ENCODE data around the gene APBA1.
A peak's percentile ranks its signal among the peaks of the same experiment; 100 is the strongest.

APBA1 gene

DNA sequence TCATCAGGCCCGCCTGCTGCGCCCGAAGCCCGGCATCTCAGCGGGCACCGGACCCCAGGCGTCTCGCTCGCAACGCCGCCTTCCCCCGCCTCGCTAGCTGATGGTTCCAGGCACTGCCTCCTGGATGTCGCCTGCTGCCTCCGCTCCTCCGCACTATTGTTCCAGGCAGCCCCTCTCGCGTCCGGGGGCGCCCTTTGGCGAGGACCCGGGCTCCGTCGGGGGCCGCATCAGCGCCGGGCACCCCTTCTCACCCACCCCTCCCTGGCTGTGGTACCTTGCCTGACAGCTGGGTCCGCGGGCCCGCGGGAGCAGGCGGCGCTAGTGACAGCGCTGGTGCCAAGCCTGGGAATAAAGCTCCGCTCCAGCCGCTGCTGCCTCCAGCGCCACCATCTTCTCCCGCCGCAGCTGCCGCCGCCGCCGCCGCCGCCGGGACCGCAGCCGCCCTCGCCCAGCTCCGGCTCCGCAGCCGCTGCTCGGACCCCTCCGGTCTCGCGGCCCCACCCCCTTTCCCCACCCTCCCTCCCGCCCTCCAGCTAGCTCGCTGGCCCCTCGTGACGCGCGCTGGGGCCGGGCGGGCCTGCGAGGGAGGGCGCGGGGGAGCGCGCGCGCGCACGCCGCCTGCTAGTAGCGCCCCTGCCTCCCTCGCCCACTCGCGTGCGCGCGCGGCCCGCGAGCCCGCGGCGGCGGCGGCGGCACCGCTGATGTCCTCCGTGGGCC, at the start of gene APBA1:
Gene APBA1, minus strand, starts transcription at position 493 of the 717 bp plus-strand sequence.
- peak in 1 of 2 donors; percentile 14 for DNase-seq (ENCODE audit: low read depth in 2 of 2)

- no peak for DNase-seq (ENCODE audit: low read depth in 2 of 2)
These were observed 47.8 kb upstream of the APBA1 start for GRCh38 chr9:69719983-69720382.

- DNase-seq (ENCODE audit: low read depth in 2 of 2) = no peak
These were observed 47.2 kb upstream of the APBA1 start for GRCh38 chr9:69719367-69719766.

DNA sequence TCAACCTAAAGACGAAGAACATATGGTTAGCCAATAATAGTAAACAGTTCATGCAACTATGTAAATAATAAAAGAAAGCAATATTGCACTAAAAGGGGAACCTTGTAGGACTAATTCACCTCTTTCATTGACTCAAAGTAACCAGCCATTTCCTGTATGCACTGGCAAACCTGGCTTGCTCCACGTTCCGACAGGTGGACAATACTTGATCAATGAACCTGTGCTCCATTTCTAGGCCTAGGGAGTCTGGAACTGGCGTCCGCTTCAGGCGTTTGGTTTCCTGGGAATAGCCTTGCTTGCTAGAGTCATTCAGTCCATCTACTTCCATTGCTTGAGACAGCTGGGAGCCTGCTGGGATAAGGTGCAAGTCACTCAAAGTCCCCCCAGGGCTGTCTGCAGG, 46.0 kb upstream of the APBA1 start:
- no peak for DNase-seq (ENCODE audit: low read depth in 2 of 2)

- no peak for DNase-seq (ENCODE audit: low read depth in 2 of 2)
These were observed 43.7 kb upstream of the APBA1 start for GRCh38 chr9:69715825-69716224.

DNA sequence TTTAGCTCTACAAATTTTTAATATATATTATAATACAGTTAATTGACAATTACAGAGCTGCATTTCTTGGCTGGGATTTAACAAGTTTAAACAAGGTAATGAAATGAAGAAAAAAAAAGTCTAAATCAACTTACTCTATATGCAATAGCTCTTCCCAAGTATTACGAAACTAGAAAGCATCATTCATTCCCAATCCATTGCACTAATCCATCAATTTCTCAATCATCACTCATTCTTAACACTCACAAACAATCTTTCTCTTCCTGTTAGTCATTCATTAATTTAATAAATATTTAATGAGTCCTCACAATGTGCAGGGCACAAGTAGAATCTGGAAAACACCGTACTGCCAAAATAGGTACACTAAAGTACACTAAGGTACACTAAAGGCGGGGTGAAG, 42.9 kb upstream of the APBA1 start:
- DNase-seq (ENCODE audit: low read depth in 2 of 2) = no peak

DNA sequence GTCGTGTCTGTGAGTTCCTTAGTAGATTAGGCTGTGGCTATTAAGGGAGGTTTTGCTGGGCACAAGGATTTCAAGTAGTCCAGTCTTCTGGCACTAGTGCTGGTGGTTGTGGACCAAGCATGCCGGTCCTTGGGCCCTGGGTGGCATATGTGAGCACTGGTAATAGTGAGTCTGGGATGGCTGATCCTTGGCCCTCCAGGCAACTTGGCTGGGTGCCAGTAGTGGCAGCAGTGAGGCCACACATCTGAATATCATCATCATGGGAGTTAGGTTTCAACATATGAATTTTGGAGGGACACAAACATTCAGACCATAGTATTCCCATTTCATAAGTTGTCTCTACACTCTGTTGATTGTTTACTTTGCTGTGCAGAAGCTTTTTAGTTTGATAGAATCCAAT, 25.3 kb upstream of the APBA1 start:
- no peak for DNase-seq (ENCODE audit: low read depth in 2 of 2)

- DNase-seq (ENCODE audit: low read depth in 2 of 2) = no peak
These were observed 24.6 kb upstream of the APBA1 start for GRCh38 chr9:69696802-69697201.

DNA sequence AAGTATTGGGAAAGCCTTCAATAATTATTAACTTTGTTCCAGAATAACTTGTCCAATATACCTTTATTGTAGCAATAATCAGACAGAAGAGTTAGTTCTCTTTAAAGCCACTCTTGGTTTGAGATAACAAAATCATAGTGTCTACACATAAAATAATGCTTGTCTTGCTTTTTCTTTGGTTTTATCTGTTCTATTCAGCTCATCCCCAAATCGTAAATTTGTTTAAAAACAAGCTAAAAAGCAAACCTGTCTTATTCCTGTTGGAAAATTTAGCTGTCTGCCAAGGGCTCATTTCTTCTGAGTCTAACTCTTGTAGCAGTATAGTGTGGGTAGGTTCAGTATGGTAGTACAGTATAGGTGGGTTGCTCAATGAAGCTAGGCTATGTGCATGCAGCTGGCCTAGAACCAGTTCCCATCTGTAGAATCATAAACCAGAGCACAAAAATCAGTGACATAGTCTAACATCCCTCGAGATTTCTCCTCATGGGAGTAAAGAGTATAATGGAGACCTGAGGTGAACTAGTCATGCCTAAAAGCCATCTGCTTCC, 17.9 kb upstream of the APBA1 start:
- DNase-seq (ENCODE audit: low read depth in 2 of 2) = no peak

DNA sequence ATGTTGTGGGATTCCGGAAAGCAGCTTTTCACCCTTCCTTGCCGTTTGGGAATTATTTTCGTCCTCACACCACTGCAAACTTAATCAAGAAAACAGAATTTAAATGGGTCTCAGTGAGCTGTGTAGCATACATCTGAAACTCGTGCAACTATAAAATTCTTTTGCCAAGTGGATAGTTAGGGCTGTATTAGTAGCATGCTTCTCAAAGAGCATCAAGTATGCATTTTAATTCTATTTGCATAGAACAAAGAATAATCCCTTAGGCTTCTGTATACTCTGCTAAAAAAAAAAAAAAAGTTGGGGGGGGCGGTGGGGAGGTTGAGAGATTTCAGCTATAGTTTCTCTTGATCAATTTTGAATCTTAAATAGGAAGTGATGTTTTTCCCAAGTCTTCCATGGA, 11.8 kb upstream of the APBA1 start:
- no peak for DNase-seq (ENCODE audit: low read depth in 2 of 2)

GRCh38 chr9:69678843-69679538, 6.8 kb upstream of the APBA1 start:
- no peak for DNase-seq (ENCODE audit: low read depth in 2 of 2)

GRCh38 chr9:69677931-69678330, 5.8 kb upstream of the APBA1 start:
- no peak for DNase-seq (ENCODE audit: low read depth in 2 of 2)

DNA sequence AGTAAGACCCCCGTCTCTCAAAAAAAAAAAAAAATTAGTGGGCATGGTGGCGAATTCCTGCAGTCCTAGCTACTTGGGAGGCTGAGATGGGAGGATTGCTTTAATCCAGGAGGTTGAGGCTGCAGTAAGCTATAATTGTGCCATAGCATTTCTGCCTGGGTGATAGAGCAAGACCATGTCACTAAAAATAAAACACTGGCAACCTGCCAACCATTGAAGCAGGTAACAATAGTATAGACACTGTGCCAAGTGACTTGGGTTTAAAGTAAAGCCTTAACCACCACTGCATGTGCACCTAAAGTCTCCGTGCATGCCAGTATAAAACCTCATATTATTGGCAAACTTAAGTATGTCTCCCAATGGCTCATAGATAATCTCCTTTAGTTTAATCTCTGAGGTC, 3.4 kb upstream of the APBA1 start:
- DNase-seq (ENCODE audit: low read depth in 2 of 2) = no peak

DNA sequence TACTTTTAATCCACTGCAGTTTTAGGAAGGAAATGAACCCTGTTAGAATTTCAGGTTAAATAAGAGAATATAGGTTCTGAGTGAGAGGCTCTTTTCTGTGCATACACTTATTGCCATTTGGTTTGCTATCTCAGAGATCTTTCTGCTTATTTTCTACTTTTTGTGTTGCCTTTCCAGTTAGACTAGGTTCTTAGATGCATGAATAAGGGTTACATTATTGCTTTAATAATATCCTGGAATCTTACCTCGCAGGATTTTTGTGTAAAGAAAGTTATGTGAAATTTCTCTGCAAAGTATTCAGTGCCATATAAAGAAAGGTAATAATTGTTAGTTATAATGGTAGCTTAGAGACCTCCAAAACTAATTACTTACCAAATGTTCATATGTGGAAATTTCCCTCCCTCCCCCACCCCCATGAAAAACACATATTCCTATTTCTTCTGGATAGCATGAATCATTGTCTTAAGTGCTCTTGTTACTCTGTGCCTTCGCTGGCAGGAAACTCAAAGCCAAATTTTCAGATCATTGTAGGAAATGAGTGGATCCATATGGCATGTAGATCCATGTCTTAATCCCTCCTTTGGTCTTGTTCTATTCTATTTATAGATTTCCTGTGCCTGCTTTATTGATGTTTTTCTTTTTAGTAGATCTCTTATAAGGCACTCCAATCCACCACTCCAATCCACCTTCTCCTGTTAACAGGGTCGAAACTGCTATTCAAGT, 2.7 kb upstream of the APBA1 start:
- no peak for DNase-seq (ENCODE audit: low read depth in 2 of 2)

DNA sequence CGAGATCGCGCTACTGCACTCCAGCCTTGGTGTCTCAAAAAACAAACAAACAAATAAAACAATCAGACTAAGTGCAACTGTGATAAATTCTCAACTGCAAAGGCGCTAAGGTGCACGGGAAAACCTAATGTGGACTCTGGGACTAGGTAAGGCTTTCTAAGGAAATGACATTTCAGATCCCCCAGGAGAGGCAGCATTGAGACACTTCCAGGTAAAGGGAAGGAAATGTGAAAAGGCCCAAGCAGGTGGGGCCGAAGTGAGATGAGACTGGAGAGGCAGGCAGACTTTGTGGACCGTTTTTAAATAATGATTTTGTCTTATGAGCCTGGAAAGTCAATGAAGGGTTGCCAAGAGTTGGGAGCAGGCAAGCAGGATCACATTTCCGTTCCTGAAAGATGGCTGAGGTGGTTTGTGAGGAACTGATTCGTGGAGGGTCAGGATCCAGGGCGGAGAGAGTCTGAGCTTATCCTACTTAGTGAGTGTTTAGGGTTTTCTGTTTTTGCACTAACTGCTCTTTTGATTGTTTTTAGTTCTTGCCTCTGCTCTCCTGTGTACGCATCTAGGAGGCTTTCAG, 2.0 kb upstream of the APBA1 start:
- no peak for DNase-seq (ENCODE audit: low read depth in 2 of 2)

GRCh38 chr9:69673311-69673640, 1.1 kb upstream of the APBA1 start:
- no peak for DNase-seq (ENCODE audit: low read depth in 2 of 2)

DNA sequence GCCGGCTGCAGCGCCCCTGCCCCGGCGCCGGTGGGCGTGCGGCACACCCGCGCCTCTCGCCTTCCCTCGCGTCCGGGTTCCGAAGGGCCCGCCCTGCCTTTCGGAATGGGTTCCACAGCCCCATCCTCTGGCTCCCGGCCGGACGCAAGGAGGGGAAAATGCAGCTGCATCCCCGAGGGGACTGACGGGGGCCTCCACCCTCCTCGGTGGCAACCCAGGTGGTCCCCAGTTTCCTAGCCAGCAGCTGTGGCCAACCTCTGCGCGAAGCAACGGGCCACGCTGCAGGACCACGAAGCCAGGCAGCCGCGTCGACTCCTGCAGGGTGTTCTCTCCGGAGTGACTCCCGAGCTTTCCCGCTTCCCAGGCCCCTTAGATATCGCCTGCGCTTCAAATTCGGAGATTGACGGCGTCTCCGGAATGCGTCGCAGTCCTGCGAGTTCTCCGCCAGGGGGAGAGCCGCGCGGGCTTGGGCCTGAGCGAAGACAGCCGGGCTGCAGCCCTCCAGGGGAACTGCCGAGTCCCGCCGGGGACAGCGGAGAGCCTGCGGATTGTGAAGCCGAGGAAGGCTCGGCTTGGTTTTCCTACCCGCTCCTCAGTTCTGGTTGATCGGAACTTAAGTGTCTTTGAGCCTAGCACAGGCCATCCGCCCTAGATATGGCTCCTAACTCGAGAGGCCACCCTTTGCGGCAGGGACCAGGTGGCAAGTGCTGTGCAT, 582 bp upstream of the APBA1 start:
- peak; percentile 52 to 67 for DNase-seq (ENCODE audit: low read depth in 2 of 2)

- no peak for DNase-seq (ENCODE audit: low read depth in 2 of 2)
These were observed 776 bp downstream of the APBA1 start for GRCh38 chr9:69671311-69671878.

GRCh38 chr9:69667306-69667705, 4.9 kb downstream of the APBA1 start:
- no peak for DNase-seq (ENCODE audit: low read depth in 2 of 2)

- no peak for DNase-seq (ENCODE audit: low read depth in 2 of 2)
These were observed 11.9 kb downstream of the APBA1 start for GRCh38 chr9:69660304-69660703.

DNA sequence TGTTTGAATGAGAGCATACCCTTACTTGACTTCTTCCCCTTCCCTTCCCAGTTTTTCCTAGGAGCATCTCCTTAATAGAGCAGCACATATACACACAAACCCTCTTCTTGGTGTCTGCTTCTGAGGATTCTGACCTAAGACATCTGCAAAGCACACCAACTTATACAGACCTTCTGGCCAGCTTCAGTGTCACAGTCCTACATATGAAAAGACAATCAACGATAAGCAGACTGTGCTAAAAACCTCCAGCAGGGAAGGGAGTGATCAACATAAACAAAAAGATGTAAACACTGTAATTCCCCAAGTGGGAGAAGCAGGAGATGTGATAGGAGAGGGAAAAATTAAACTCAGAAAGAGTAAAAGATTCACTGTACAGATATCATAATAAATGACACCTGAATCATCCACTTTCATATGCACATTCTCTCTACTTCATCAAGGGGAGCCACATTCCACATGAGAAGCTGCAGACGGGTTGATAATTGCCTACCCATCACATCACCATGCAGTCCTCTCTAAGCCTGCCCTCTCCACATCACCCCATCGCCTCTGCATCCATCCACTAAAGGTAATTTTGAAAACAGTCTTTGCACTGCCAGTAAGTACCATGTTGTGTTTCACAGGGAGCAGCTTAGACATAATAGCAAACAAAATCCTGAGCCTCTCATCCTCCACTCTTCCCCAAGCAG, 13.0 kb downstream of the APBA1 start:
- no peak for DNase-seq (ENCODE audit: low read depth in 2 of 2)
